Keratinocyte (primary cell): ENCODE measurements around the gene PDE1A. TPM values are rescaled to one million over a fixed set of nuclear protein-coding genes. Genes with fewer than 3 reads are reported as not detected.

Source experiments
- DNase-seq: peaks from one replicate; pipeline ENCODE4 v3.0.0-alpha.2; 2011; ENCODE audit warnings: low read depth, missing footprints, low spot score
- FAIRE-seq: peaks from 2 replicates; lab custom pipeline; 2011; peaks lifted over from hg19 to GRCh38; lab: Jason Lieb, UNC
- H2AFZ ChIP-seq: 2 replicates; pipeline ENCODE4 v1.6.0; 2012; ENCODE audit warnings: low read length, control low read depth, inconsistent platforms; ENCODE audit not compliant: control insufficient read depth
- H3K27ac ChIP-seq: 2 replicates; pipeline ENCODE4 v1.5.1; 2011; ENCODE audit warnings: low read length; ENCODE audit not compliant: control insufficient read depth, insufficient read depth
- H3K27me3 ChIP-seq: 3 replicates; pipeline ENCODE4 v1.6.0; 2011; ENCODE audit warnings: low read length; ENCODE audit not compliant: control insufficient read depth, insufficient read depth; ENCODE audit errors: extremely low read depth
- H3K36me3 ChIP-seq, 2 experiments: 2 replicates in 1 of 2; 3 replicates in 1 of 2; pipeline ENCODE4 v1.5.1; 2011; ENCODE audit warnings: low read length in 2 of 2, mild to moderate bottlenecking in 1 of 2; ENCODE audit not compliant: control insufficient read depth in 2 of 2, insufficient read depth in 2 of 2; ENCODE audit errors: extremely low read depth in 1 of 2
- H3K4me1 ChIP-seq: 3 replicates; pipeline ENCODE4 v1.5.1; 2011; ENCODE audit warnings: low read length; ENCODE audit not compliant: control insufficient read depth, insufficient read depth; ENCODE audit errors: extremely low read depth
- H3K4me2 ChIP-seq: 3 replicates; pipeline ENCODE4 v1.6.0; 2011; ENCODE audit warnings: low read depth, low read length; ENCODE audit not compliant: control insufficient read depth, insufficient read depth; ENCODE audit errors: extremely low read depth
- H3K4me3 ChIP-seq, 3 experiments: fragments of 200-600 bp in 1 of 3; sonication (generic) in 1 of 3; 2 replicates in 2 of 3; 3 replicates in 1 of 3; pipeline ENCODE4 v1.5.1; 2011 to 2016; ENCODE audit warnings: low read length in 3 of 3, mild to moderate bottlenecking in 3 of 3, control low read depth in 2 of 3, inconsistent platforms in 1 of 3, low read depth in 1 of 3, mixed read lengths in 1 of 3, mixed run types in 1 of 3, moderate library complexity in 1 of 3; ENCODE audit not compliant: control insufficient read depth in 2 of 3, insufficient read depth in 2 of 3; ENCODE audit errors: extremely low read depth in 1 of 3
- H3K79me2 ChIP-seq: 2 replicates; pipeline ENCODE4 v1.6.0; 2012; ENCODE audit warnings: low read length; ENCODE audit not compliant: control insufficient read depth, insufficient read depth
- H3K9ac ChIP-seq: 3 replicates; pipeline ENCODE4 v1.6.0; 2011; ENCODE audit warnings: low read length; ENCODE audit not compliant: control insufficient read depth, insufficient read depth; ENCODE audit errors: extremely low read depth
- H3K9me1 ChIP-seq: 3 replicates; pipeline ENCODE4 v1.6.0; 2011; ENCODE audit warnings: low read length; ENCODE audit not compliant: control insufficient read depth, insufficient read depth; ENCODE audit errors: extremely low read depth
- H3K9me3 ChIP-seq: 2 replicates; pipeline ENCODE4 v1.5.1; 2012; ENCODE audit warnings: low read depth, low read length; ENCODE audit not compliant: control insufficient read depth
- H4K20me1 ChIP-seq: 3 replicates; pipeline ENCODE4 v1.6.0; 2011; ENCODE audit warnings: low read length; ENCODE audit not compliant: control insufficient read depth, insufficient read depth; ENCODE audit errors: extremely low read depth
- CTCF ChIP-seq, 3 experiments: IDR thresholded peaks in 1 of 3; conservative IDR thresholded peaks in 1 of 3; optimal IDR thresholded peaks in 1 of 3; 2 replicates in 2 of 3; 3 replicates in 1 of 3; pipeline versions ENCODE3 to v1.5.1; 2011; ENCODE audit warnings: low read length in 3 of 3, mild to moderate bottlenecking in 3 of 3, moderate library complexity in 2 of 3, control low read depth in 1 of 3, inconsistent platforms in 1 of 3; ENCODE audit not compliant: insufficient read depth in 2 of 3; ENCODE audit errors: extremely low read depth in 1 of 3
- EZH2 ChIP-seq: IDR thresholded peaks from one replicate; pipeline ENCODE4 v1.6.1; 2012; ENCODE audit warnings: inconsistent platforms, mild to moderate bottlenecking, low read length, moderate library complexity
- dilution Hi-C: fragments of 300-500 bp; cut with MboI; formaldehyde crosslinking; loops from one replicate; pipeline ENCODE4 v1.7.0; 2020; ENCODE audit warnings: low sequenced_read_pairs; ENCODE audit not compliant: extremely low pct_ligation_motif_present
- polyA plus RNA-seq, 5 experiments: library from polyadenylated mRNA; depleted of rRNA in 3 of 5; stranded (reverse) in 3 of 5; stranded (forward) in 1 of 5; unstranded in 1 of 5; fragments of >200 nt; gene quantifications; 1 replicate in 1 of 5; 2 replicates in 3 of 5; 3 replicates in 1 of 5; pipeline versions ENCODE4 v1.2.1 to v1.2.3, GENCODE V29; 2011 to 2012; ENCODE audit warnings: missing spikeins in 2 of 5, low read depth in 1 of 5, low replicate concordance in 1 of 5

Gene PDE1A
- polyA plus RNA-seq, 1 donor (not counting 4 experiments of a cell fraction or from before 2014, with no cell fraction given): 0.10 TPM

GRCh38 chr2:182422864-182423263 lies 4.0 kb downstream of the PDE1A start:
- no peak overlapping the region for H3K9ac ChIP-seq
- H2AFZ ChIP-seq: no peak overlapping the region
- H3K36me3 ChIP-seq: no peaks in the 10 kb centered on the region
- H3K79me2 ChIP-seq: no peaks in the 10 kb centered on the region
- DNase-seq: no peak
- H3K27me3 ChIP-seq: no peaks in the 10 kb centered on the region
- FAIRE-seq: no peak
- TF ChIP-seq EZH2 (no peak), CTCF (optimal IDR thresholded peaks at IDR 0.05 in 1 of 3, IDR thresholded peaks at IDR 0.05 in 1 of 3, conservative IDR thresholded peaks at IDR 0.05 in 1 of 3; ENCODE audit: extremely low read depth in 1 of 3, insufficient read depth in 2 of 3, low read length in 3 of 3) (no peak)
- H3K27ac ChIP-seq: no peak overlapping the region
- H4K20me1 ChIP-seq: no peaks in the 10 kb centered on the region
- no peaks in the 10 kb centered on the region for H3K9me3 ChIP-seq
- H3K9me1 ChIP-seq: no peaks in the 10 kb centered on the region
- dilution Hi-C loops: no loop called here
- H3K4me1 ChIP-seq: no peaks in the 10 kb centered on the region
- H3K4me2 ChIP-seq: no peak overlapping the region
- H3K4me3 ChIP-seq: no peak overlapping the region

GRCh38 chr2:182420669-182421068 lies 6.2 kb downstream of the PDE1A start:
- FAIRE-seq: no peak
- no peak overlapping the region for H3K4me3 ChIP-seq

More at GRCh38 chr2:182420669-182421068, 6.2 kb downstream of the PDE1A start:
- Histone ChIP-seq H3K9me1 (no peaks in the 10 kb centered on the region), H3K9ac (no peak overlapping the region), H3K79me2 (no peaks in the 10 kb centered on the region), H3K27ac (no peak overlapping the region), H4K20me1 (no peaks in the 10 kb centered on the region), H3K4me1 (no peaks in the 10 kb centered on the region), H2AFZ (no peak overlapping the region), H3K4me2 (no peak overlapping the region), H3K27me3 (no peaks in the 10 kb centered on the region), H3K9me3 (no peaks in the 10 kb centered on the region), H3K36me3 (no peaks in the 10 kb centered on the region)
- dilution Hi-C loops: no loop called here
- TF ChIP-seq EZH2: no peak
- no peak for TF ChIP-seq CTCF (optimal IDR thresholded peaks at IDR 0.05 in 1 of 3, IDR thresholded peaks at IDR 0.05 in 1 of 3, conservative IDR thresholded peaks at IDR 0.05 in 1 of 3; ENCODE audit: extremely low read depth in 1 of 3, insufficient read depth in 2 of 3, low read length in 3 of 3)
- no peak for DNase-seq
